GM18870 (cell line): ENCODE data around the gene CAMKMT.
A peak's percentile ranks its signal among the peaks of the same experiment; 100 is the strongest.
"Not testable (repeated sequence)": the region's sequence is repeated elsewhere in the genome, so short reads cannot be mapped to it uniquely, and the experiment has no call there.

ENCODE experiments used
- ATAC-seq: cut with Tn5 transposase; IDR thresholded peaks from one replicate; pipeline ENCODE4 v1.9.1; 2021; ENCODE audit warnings: moderate library complexity; ENCODE audit not compliant: unreplicated experiment

The CAMKMT gene

GRCh38 chr2:44580875-44581515, 219.2 kb downstream of the CAMKMT start:
- no peak for ATAC-seq

GRCh38 chr2:44582363-44583008, 220.7 kb downstream of the CAMKMT start:
- no peak for ATAC-seq

- ATAC-seq: not testable (repeated sequence)
These were observed 233.9 kb downstream of the CAMKMT start for GRCh38 chr2:44595615-44596014.

- ATAC-seq: peak; percentile 67
These were observed 235.0 kb downstream of the CAMKMT start for GRCh38 chr2:44596537-44597320.

GRCh38 chr2:44598330-44599119, 236.8 kb downstream of the CAMKMT start:
- no peak for ATAC-seq

GRCh38 chr2:44599130-44599529, 237.4 kb downstream of the CAMKMT start:
- no peak for ATAC-seq

GRCh38 chr2:44602446-44602845, 240.7 kb downstream of the CAMKMT start:
- no peak for ATAC-seq

GRCh38 chr2:44605511-44605910, 243.8 kb downstream of the CAMKMT start:
- ATAC-seq: no peak

GRCh38 chr2:44612276-44612675, 250.5 kb downstream of the CAMKMT start:
- no peak for ATAC-seq

- no peak for ATAC-seq
These were observed 253.2 kb downstream of the CAMKMT start for GRCh38 chr2:44614940-44615339.

GRCh38 chr2:44615950-44616518, 254.3 kb downstream of the CAMKMT start:
- ATAC-seq: no peak

- peak; percentile 74 for ATAC-seq
These were observed 255.0 kb downstream of the CAMKMT start for GRCh38 chr2:44616667-44617155.

- ATAC-seq: no peak
These were observed 256.7 kb downstream of the CAMKMT start for GRCh38 chr2:44618251-44619023.

GRCh38 chr2:44620189-44620990, 258.6 kb downstream of the CAMKMT start:
- ATAC-seq: no peak

GRCh38 chr2:44623622-44624351, 262.0 kb downstream of the CAMKMT start:
- ATAC-seq: no peak

GRCh38 chr2:44628297-44628696, 266.6 kb downstream of the CAMKMT start:
- ATAC-seq: no peak

GRCh38 chr2:44632931-44633689, 271.4 kb downstream of the CAMKMT start:
- no peak for ATAC-seq

- ATAC-seq: no peak
These were observed 274.0 kb downstream of the CAMKMT start for GRCh38 chr2:44635725-44636124.
